Superior temporal gyrus (tissue), 1 donor: ENCODE data around the gene KCNJ11.

ENCODE experiments used
- DNase-seq: peaks from one replicate; pipeline ENCODE4 v3.0.0-alpha.2; 2016; ENCODE audit errors: extremely low spot score

Gene KCNJ11

DNA sequence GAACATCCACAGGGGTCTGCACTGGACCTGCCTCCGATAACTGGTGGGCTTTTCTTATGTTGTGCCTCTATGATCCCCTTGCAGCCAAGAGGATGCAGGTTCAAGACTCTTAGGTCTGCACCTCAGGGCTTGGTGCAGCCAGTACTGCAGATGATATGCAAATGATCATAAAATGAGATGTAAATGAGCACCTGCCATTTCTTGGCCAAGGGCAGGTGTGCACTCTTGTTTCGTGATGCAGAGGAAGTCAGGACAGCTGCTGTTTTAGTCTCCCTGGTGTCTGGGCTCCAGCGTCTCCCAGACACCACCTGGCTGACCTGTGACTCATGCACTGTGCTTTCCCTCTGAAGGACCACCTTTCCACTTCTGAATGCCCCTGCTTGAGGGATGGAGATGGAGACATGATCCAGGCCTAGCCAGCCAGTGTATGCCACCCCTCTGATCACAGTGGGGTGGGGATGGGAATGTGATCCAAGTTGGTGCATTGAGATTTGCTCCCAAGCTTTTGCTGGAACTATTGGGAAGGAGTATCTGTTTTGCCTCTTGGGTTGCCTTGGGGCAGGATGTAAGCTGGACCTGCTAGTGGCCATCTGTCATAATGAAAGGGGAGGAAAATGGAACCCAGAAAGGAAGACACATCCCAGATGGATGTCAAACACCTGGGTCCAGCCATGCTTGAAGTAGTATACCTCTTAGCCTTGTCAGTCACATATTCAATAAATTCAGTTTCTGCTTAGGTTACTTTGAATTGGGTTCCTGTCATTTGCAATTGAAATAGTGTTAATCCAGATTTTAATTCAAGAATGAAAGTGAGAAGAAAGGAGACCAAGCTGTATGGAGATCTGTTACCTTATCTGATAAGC lies 3.3 kb upstream of the KCNJ11 start:
- DNase-seq: no peak

DNA sequence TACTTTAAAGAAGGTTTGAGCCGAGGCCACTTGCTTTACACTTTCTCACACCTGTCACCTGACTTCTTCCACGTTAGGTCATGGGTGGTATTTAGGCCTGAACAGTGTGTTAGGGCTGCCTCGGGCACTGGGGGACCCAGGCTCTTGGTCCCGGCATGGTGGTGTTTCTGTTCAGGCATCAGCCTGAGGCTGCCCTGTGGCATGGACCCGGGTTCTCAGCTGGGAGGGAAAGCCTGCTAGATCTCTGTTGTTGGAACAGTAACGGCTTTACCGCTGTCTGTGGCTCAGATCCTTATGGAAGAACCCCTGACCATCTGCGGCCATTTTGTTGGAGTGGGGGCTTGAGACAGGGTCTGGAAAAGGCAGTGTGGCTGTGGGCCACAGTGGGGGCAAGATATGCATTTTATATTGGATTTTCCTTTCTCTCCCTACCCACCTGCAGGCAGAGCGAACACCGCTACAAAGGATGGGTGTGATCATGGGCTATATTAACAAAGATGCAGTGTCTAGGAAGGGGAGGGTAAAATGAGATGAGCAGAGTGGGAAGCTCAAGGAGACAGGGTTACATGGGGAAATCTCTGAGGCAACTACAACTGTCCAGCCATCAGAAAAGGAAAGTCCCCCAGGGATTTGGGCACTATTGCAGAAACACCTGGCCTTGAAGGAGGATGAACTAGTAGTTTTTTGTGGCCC lies 1.6 kb upstream of the KCNJ11 start:
- no peak for DNase-seq

DNA sequence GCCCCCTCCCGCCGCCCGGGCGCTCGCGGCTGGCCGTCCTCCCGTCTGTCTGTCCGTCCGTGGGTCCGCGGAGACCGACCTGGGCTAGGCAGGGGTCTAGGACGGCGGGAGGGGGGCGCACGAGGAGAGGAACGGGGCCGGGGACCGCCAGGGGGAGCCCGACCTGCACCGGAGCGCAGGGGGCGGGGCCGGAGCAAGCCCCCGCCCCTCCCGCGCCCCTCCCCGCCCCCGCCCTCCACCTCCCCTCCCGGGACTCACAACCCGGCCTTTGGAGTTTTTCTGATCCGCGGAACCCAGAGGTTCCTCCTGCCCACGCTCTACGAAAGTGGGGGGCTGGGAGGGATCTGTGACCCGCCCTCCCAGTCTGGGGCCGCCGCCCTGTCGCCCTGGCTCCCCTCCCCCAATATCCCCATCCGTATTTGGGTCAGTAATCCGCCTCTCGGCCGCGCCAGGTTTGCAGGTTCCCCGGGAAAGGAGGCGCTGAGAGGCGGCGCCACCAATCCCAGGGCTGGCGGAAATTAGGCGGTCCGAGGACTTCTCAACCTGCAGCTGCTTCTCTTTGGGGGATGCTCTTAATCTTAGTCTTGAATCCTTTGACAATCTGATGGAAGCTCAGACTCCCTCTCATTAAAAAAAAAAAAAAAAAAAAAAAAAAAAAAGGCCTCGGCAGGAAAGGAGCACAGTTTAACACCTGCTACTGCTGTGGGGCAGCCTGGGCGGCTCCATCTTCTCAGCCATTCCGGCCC lies 925 bp upstream of the KCNJ11 start:
- DNase-seq: peak; percentile 35

DNA sequence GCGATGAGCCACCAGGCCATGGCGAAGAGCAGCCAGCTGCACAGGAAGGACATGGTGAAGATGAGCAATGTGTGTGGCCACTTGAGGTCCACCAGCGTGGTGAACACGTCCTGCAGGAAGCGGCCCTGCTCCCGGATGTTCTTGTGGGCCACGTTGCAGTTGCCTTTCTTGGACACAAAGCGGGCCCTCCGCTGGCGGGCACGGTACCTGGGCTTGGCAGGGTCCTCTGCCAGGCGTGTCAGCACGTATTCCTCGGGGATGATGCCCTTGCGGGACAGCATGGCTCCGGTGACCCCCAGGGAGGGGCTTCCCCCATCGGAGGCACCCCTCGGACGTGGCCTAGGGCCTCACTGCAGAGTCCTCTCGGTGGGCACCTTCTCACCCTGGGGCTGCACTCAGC lies 648 bp downstream of the KCNJ11 start:
- no peak for DNase-seq

DNA sequence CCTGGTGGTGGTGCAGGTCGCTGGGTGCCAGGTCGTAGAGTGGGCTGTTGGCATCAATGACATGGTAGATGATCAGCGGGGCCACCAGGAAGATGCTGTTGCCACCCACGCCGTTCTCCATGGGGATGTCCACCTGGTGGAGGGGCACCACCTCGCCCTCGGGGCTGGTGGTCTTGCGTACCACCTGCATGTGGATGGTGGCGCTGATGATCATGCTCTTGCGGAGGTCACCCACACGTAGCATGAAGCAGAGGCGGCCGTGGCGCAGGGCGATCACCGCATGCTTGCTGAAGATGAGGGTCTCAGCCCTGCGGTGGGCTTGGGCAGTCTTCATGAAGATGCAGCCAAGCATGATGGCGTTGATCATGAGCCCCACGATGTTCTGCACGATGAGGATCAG lies 1.2 kb downstream of the KCNJ11 start:
- DNase-seq: no peak

DNA sequence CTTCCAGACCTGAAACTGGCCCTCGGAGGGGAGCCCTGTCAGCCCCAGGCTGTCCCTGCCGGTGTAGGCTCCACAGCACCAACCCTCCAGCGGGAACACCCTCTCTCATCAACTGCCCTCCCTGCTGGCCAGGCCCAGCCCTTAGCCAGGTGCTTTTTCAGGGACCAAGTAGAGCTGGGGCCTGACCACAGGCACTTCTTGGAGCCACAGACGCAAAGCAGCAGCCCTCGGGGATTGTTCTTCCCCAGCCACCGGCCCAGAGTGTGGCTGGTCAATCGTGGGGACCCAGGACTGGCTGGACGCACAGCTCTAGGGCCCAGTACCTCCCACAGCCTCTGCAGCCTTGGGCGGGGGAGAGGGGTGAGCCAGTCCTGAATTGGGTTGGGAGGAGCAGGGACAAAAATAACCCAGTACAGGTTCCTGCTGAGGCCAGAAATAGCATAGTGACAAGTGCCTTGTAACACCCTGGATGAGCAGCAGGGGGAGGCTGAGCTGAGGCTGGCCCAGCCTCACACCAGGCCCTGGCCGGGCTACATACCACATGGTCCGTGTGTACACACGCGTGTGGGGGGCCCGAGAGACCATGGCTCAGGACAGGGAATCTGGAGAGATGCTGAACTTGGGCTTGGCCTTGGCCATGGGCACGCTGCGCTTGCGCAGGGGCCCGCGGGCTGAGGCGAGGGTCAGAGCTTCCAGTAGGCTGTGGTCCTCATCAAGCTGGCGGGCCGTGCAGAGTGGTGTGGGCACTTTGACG lies 2.0 kb downstream of the KCNJ11 start:
- peak; percentile 60 for DNase-seq

DNA sequence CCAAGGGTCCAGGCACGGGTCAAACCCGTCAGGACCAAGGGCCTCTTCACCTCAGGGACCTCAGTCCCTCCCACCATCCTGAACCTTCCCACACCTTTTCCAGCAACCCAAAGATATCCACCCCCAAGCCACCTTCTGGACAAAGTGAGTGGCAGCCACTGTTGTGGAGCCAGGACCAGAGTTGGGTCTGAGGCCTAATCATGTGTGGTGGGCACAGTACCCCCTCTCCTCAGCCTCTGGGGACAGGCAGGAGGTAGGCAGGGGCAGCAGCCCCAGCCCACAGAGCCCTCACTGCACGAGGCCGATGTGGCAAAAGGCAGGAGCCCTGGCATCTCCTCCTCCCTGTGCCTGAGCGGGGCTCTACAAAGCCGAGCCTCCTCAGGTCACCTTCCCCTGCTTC lies 2.5 kb downstream of the KCNJ11 start:
- no peak for DNase-seq

DNA sequence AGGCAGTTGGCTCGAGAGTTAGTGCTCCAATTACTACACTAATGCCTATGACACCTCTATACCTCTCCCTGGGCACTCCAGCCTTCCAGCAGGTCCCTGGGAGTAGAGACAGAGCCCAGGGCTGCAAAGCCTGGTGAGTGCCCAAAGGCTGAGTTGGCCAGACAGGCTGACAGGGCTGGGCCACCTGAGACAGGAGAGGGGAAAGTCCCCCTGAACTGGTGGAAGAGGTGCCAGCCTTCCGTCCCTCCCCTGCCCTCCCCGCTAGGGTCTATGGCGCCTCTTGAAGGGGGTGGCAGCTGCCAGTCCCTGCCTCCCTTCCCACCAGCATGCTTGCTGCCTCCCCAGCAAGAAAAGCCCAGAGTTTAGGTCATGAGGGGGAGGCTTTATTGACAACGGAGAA lies 3.0 kb downstream of the KCNJ11 start:
- DNase-seq: no peak

DNA sequence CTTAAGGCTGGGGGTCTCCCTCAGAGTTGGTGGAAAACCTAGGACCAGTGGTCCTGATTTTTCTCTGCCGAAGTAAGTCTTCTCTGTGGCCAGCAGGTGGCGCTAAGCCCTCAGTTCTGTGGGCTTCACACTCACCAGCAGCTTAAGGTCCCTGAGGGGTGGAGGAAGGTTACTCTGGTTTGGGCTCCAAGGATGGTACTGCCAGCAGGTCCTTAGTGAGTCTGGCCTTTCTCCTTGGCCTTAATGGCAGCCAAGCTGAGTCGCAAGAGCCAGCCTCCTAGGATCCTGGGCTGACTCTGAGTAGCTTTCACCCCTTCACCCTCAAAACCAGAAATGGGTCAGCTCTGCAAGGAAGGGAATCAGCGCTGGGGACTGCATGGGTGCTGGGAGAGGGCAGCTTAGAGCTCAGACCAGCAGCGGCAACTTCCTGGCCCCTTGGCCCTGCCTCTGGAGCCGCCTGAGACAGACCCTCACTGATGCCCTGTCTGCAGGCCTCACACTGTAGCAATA lies 4.4 kb downstream of the KCNJ11 start:
- peak; percentile 93 for DNase-seq

DNA sequence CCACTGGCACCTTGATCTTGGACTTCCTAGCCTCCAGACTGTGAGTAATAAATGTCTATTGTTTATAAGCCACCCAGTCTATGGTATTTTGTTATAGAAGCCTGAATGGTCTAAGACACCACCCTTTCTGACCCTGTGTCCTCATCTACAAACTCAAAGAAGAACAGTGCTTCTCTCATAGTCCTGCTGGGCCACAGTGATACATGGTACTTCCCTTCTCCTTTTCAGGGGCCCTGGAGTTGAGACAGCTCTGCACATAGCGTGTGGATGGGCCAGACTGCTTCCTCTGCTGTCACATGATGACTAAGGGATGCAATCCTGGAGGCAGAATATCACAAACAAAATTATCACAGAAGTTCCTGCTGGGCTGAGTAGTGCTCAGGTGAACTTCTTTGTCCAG lies 5.0 kb downstream of the KCNJ11 start:
- DNase-seq: no peak

DNA sequence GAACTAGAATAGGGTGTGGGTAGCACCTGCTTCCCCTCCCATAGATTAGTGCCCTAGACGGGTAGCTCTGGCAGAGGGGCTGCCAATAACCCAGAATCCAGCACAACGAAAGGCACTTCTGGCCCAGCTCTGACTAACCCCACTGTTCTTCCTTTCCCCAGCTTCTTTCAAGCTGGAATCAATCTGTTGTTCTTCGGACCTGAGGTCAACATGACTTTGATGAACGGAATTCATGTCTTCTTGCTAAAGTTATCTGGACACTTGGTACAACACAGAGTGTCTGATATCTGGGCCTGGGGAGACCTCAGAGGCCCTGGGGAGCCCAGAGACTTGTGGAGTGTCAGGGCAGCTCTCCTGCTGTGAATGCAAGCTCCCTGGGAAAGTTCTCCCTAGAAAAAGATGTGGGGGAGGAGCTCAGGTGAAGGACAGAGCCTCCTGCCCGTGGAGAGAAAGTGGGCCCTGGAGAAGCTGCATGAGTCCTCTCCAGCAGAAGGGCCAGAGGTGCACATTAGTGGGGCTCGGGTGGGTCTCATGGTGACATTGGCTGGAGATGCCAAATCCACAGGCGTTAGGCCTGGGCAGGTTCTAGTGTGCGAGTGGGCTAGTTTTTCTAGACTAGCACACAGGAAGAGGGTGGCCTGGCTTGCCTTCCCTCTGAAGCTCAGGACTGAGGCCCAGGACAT lies 6.3 kb downstream of the KCNJ11 start:
- DNase-seq: no peak

DNA sequence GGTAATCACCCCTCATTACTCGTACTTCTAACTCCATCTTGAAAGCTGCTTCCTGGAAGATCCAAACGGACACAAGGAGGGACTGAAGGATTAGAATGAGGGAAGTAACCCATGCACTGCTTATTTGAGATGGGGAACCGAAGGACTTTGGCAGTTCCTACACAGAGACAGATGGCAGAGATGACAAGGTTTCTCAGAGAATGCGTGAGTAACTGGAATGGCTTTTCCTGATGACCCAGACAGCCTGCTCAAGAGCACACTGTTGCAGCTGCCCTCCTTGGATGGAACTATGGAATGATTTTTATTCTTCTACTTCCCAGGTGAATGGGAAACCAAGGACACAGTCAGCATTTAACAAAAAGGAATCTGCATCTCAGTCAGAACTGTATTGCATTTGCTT lies 7.3 kb downstream of the KCNJ11 start:
- DNase-seq: no peak

DNA sequence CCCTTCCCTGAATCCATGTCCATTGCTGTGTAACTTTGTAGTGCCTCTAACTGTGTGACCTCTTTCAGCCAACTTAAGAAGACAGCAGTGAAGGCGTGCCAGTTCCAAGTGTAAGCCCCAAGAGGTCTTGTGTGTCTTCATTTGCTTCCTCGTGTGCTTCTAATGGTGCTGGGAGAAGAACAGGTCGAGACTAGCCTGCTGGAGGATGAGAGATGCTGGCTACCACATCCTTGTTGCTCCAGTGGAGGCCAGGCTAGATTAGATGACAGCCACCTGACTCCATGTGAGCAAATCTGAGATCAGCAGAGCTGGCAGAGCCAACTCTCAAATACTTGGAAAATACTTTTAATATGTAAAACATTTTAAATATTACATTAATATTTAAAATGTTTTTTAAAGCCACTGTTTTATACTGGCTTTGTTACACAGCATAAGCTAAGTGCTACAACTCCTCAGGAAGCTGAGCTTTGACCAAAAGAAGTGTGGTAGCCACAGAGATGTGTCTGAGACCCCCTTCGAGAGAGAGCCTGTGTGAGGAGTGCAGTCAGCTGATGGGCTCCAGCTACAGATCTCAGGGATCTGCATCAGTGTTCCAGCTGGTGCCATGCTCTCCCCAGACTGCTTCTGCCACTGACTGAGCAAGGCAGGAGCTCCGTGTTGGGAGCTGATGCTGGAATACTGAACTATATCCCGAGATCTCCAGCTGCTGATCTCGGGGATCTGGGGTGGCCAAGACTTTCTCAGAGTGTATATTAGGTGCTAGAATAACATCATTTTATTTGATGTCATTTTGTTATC lies 8.9 kb downstream of the KCNJ11 start:
- DNase-seq: no peak

DNA sequence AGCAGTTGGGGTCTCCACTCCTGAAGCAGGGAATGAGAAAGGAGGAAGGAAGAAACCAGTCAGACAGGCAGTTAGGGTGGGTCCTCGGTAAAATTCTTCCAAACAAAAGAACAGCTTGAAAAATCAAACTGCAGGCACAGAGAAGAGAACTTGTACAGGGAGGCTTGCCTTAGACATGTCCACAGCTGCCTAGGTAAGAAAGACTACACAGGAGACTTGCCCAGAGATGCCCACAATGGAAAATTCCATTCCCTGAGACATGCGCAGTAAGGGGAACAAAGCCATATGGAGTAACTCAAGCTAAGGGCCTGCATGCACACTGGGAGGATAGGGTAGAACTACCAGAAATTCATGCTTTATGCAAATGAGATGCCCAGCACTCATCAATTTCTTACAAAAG lies 9.8 kb downstream of the KCNJ11 start:
- DNase-seq: no peak

DNA sequence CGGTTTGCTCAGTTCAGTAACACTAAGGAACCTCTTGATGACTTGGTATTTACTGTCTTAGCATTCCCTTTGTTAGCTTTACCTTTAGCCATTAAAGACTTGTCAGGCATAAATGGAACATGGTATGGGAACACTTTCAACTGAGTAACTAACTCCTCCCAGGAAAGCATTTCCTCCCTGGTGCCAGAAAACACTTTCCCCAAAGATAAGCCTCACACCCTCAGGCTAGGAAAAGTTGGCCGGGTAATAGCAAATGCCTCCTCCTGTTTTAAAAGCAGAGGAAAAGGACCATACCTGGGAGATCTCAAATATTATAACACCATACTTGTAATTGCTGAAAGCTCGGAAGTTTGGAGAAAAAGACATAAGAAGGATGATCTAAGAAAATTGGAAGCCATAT lies 12.0 kb downstream of the KCNJ11 start:
- no peak for DNase-seq

DNA sequence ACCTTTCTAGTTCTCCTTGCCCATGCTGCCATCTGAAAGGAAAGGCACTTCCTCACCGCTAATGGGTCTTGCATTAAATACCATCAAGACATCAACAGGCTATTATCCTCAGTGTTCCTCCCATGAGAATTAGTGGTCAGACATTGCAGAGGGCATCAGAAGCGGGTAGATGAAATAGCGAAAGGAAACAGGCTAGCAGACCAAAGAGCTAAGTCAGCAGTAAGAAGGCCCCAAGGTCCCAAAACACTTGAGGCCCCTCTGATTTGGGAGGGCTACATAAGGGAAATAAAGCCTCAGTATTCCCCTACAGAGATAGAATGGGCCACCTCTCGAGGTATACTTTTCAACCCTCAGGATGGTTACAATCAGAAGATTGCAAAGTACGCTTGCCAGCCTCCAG lies 12.9 kb downstream of the KCNJ11 start:
- DNase-seq: no peak

DNA sequence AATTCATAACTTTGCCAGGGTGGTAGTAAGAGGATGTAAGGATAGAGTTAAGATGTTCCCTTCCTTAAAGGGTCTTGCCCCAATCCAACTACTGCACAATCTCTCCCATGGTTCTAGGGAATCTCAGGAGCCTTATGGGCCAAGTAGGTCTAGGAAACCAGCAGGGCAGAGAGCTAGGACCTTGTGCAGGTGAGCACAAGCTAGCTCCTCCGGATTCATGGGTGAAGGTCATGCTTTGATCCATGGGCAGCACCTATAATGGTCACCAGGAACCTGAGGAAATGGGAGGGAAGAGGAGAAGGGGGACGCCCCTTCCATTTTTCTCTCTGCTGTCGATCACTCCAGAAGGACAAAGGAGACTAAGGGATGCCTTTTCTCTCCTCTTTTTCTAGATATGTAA lies 16.8 kb downstream of the KCNJ11 start:
- DNase-seq: no peak

DNA sequence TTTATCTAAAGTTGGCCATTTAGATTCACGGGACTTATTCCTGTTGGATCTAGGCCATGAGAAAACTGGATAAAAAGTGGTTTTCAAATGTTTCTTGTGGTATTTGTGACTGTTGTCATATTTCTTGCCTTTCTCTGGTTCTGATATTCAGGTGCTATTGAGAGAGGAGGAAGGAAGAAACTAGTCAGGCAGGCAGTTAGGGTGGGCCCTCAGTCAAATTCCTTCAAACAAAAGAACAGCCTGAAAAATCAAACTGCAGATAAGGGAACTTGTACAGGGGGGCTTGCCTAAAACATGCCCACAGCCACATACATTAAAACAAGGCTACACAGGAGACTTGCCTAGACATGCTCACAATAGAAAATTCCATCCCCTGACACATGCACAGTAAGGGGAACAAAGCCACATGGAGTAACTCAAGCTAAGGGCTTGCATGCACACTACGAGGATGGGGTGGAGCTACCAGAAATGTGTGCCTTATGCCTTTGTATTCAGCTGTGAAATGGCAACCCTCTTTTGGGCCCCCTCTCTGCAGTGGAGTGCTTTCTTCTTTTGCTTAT lies 18.7 kb downstream of the KCNJ11 start:
- no peak for DNase-seq

DNA sequence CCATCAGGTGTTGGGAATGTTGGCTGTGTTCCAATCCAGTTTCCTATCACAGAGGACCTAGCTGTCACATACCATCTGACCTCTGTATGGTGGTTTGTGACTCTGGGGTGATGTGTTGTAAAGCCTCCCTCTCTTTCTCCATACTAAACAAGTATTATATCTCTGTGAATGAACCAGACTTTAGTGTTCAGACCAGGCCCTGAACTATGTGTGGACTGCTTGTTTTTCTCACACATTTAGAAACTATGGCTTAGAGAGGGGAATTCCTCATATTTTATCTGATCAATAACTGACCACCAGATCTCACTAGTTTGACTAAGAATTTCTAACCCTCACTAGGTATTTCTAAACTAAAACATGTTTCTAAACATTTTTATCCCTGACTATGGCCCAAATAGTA lies 19.4 kb downstream of the KCNJ11 start:
- no peak for DNase-seq

DNA sequence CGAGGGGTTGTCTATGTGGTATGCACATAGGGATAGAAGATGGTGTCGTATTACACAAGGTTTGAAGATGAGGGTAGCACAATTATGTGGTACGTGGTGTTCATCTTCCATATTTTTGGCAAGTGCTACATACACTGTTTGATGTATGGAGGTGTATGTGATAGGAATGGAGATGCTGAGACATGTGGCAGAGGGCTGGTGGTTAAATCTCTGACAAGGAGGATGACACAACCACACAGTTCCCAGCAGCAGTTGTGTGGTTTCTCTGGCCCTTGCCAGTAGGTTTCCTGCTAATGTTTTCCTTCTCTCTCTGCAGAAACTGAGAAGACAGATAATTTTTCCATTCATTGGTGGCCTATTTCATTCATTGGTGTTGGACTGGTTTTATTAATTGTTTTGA lies 19.9 kb downstream of the KCNJ11 start:
- DNase-seq: peak; percentile 17
